GM19468 (cell line): ENCODE data around the gene FMNL3.
"Not testable (repeated sequence)": the region's sequence is repeated elsewhere in the genome, so short reads cannot be mapped to it uniquely, and the experiment has no call there.

Source experiments
- ATAC-seq: cut with Tn5 transposase; IDR thresholded peaks from one replicate; pipeline ENCODE4 v1.9.1; 2021; ENCODE audit warnings: mild to moderate bottlenecking, moderate library complexity, moderate number of reproducible peaks; ENCODE audit not compliant: unreplicated experiment; ENCODE audit errors: extremely low read depth

Gene FMNL3

GRCh38 chr12:49616533-49617219 is 90.5 kb downstream of the FMNL3 start:
- ATAC-seq: no peak

- ATAC-seq: no peak
These were observed 91.5 kb downstream of the FMNL3 start for GRCh38 chr12:49615725-49616124.

GRCh38 chr12:49612210-49612609 is 95.0 kb downstream of the FMNL3 start:
- ATAC-seq: no peak

- ATAC-seq: not testable (repeated sequence)
These were observed 96.4 kb downstream of the FMNL3 start for GRCh38 chr12:49610785-49611184.

GRCh38 chr12:49609875-49610154 is 97.4 kb downstream of the FMNL3 start:
- ATAC-seq: no peak

- ATAC-seq: no peak
These were observed 97.9 kb downstream of the FMNL3 start for GRCh38 chr12:49609059-49609874.

GRCh38 chr12:49605539-49605938 is 101.7 kb downstream of the FMNL3 start, which contains the start of gene FAM186B:
Gene FAM186B, minus strand, starts transcription at chr12:49605639. Its CDS starts 162 bp downstream, at chr12:49605477.
- not testable (repeated sequence) for ATAC-seq

GRCh38 chr12:49604856-49605255 is 102.3 kb downstream of the FMNL3 start:
- ATAC-seq: no peak

- ATAC-seq: no peak
These were observed 103.5 kb downstream of the FMNL3 start for GRCh38 chr12:49603721-49604120.

- no peak for ATAC-seq
These were observed 107.2 kb downstream of the FMNL3 start for GRCh38 chr12:49599961-49600360.

GRCh38 chr12:49598527-49598926 is 108.7 kb downstream of the FMNL3 start:
- ATAC-seq: no peak

- ATAC-seq: no peak
These were observed 118.3 kb downstream of the FMNL3 start for GRCh38 chr12:49588721-49589516.

GRCh38 chr12:49588281-49588680 is 118.9 kb downstream of the FMNL3 start:
- ATAC-seq: no peak

- ATAC-seq: no peak
These were observed 119.9 kb downstream of the FMNL3 start for GRCh38 chr12:49587174-49587908.
